Spleen (tissue), 7 donors: Measurements from ENCODE around the gene ZNF808.

Experiments
- POLR2A ChIP-seq, 3 donors: fragments of 450-650 bp; IDR thresholded peaks; one replicate each; pipeline ENCODE4 v1.5.1; 2017; ENCODE audit warnings: antibody characterized with exemption in 3 of 3, mild to moderate bottlenecking in 1 of 3
- POLR2AphosphoS5 ChIP-seq, 3 donors: sonication (generic); formaldehyde crosslinking; IDR thresholded peaks; one replicate each; pipeline ENCODE4 v1.5.1; 2017; ENCODE audit warnings: antibody characterized with exemption in 3 of 3
- TF ChIP-seq, protein P1 (sequence below), 11 experiments: fragments of 200-600 bp in 7 of 11; fragments of 450-650 bp in 4 of 11; sonication (generic) in 4 of 11; IDR thresholded peaks in 8 of 11; conservative IDR thresholded peaks in 3 of 11; 1 replicate in 7 of 11; 2 replicates in 4 of 11; pipeline versions ENCODE4 v1.4.0 to v1.8.0; 2016 to 2021; ENCODE audit warnings: antibody characterized with exemption in 11 of 11, inconsistent platforms in 4 of 11, mild to moderate bottlenecking in 1 of 11
- donor health status: DM: no; HTN: no; CAD: no; lungs with moderate emphysema.
- donor health status: DM: no; HTN: no; CAD: no.
- donor health status: DM: no; HTN: no; CAD: no.

DNA sequence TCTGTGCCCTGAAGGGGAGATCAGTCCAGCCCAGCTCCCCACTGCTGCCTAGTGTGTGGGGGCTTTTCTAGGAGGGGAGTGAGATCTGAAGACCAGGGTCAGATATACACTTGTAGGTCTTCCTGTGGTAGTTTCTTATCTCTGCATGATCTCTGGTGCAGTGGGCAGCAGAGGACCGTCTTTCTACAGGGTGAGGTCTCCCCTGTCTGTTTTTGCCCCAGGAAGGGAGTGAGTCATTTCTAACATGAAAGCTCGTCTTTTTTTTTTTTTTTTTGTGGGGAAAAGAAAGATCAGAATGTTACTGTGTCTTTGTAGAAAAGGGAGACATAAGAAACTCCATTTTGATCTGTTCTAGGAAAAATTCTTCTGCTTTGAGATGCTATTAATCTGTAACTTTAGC, 8.8 kb upstream of the ZNF808 start:
- no peak for TF ChIP-seq POLR2AphosphoS5 (IDR thresholded peaks at IDR 0.05)
- TF ChIP-seq, protein P1, sequence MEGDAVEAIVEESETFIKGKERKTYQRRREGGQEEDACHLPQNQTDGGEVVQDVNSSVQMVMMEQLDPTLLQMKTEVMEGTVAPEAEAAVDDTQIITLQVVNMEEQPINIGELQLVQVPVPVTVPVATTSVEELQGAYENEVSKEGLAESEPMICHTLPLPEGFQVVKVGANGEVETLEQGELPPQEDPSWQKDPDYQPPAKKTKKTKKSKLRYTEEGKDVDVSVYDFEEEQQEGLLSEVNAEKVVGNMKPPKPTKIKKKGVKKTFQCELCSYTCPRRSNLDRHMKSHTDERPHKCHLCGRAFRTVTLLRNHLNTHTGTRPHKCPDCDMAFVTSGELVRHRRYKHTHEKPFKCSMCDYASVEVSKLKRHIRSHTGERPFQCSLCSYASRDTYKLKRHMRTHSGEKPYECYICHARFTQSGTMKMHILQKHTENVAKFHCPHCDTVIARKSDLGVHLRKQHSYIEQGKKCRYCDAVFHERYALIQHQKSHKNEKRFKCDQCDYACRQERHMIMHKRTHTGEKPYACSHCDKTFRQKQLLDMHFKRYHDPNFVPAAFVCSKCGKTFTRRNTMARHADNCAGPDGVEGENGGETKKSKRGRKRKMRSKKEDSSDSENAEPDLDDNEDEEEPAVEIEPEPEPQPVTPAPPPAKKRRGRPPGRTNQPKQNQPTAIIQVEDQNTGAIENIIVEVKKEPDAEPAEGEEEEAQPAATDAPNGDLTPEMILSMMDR (IDR thresholded peaks at IDR 0.05 in 8 of 11, conservative IDR thresholded peaks at IDR 0.05 in 3 of 11): no peak
- TF ChIP-seq POLR2A (IDR thresholded peaks at IDR 0.05): no peak
